Glutamatergic neuron (in vitro differentiated cells): ENCODE results near the gene BLTP2. TPM values are rescaled to one million over a fixed set of nuclear protein-coding genes. Genes with fewer than 3 reads are reported as not detected.

Experiments
- DNase-seq: peaks from one replicate; pipeline ENCODE4 v3.0.0; 2022
- H3K27ac Mint-ChIP-seq: one replicate; pipeline ENCODE4 v1.8.0; 2020; ENCODE audit warnings: mild to moderate bottlenecking, mixed read lengths, inconsistent platforms; ENCODE audit not compliant: unreplicated experiment
- H3K27me3 Mint-ChIP-seq: one replicate; pipeline ENCODE4 v1.8.0; 2020; ENCODE audit warnings: mild to moderate bottlenecking, moderate library complexity, mixed read lengths, inconsistent platforms; ENCODE audit not compliant: unreplicated experiment
- H3K36me3 Mint-ChIP-seq: one replicate; pipeline ENCODE4 v1.8.0; 2020; ENCODE audit warnings: mild to moderate bottlenecking, mixed read lengths, inconsistent platforms; ENCODE audit not compliant: unreplicated experiment
- H3K4me1 Mint-ChIP-seq: one replicate; pipeline ENCODE4 v1.8.0; 2020; ENCODE audit warnings: mild to moderate bottlenecking, low read depth, mixed read lengths, inconsistent platforms; ENCODE audit not compliant: unreplicated experiment
- H3K4me3 Mint-ChIP-seq: one replicate; pipeline ENCODE4 v1.8.0; 2020; ENCODE audit warnings: mild to moderate bottlenecking, mixed read lengths, inconsistent platforms; ENCODE audit not compliant: unreplicated experiment
- H3K9me3 Mint-ChIP-seq: one replicate; pipeline ENCODE4 v1.8.0; 2020; ENCODE audit warnings: mild to moderate bottlenecking, moderate library complexity, mixed read lengths, inconsistent platforms; ENCODE audit not compliant: unreplicated experiment
- CTCF ChIP-seq: fragments of 200-600 bp; sonication (generic); IDR thresholded peaks from one replicate; pipeline ENCODE4 v1.5.0; 2021; ENCODE audit not compliant: partially characterized antibody, unreplicated experiment
- total RNA-seq: library from RNA; stranded (reverse); fragmentation: NEBNext Ultra II Directional; extraction: Animal tissue kit (Norgen Biotek cat#: 25700); gene quantifications from one replicate; pipeline ENCODE4 v1.2.1, GENCODE V29; 2021; ENCODE audit not compliant: unreplicated experiment

Gene BLTP2
- total RNA-seq, 1 donor from 2014 or later = 181 TPM

- no peak overlapping the region for H3K4me3 Mint-ChIP-seq
- no peaks in the 10 kb centered on the region for H3K9me3 Mint-ChIP-seq
- DNase-seq = no peak
- no peaks in the 10 kb centered on the region for H3K4me1 Mint-ChIP-seq
- no peak overlapping the region for H3K27ac Mint-ChIP-seq
- no peak for TF ChIP-seq CTCF
- no peaks in the 10 kb centered on the region for H3K36me3 Mint-ChIP-seq
- peaks cover 3% of the 10 kb centered on the region for H3K27me3 Mint-ChIP-seq
Measured at GRCh38 chr17:28635506-28635905, 9.5 kb downstream of the BLTP2 start.

GRCh38 chr17:28634206-28634865, 10.6 kb downstream of the BLTP2 start:
- no peak for DNase-seq
- TF ChIP-seq CTCF = no peak
- peaks cover 2% of the 10 kb centered on the region for H3K27me3 Mint-ChIP-seq
- H3K36me3 Mint-ChIP-seq = no peaks in the 10 kb centered on the region
- H3K27ac Mint-ChIP-seq = no peak overlapping the region
- no peaks in the 10 kb centered on the region for H3K9me3 Mint-ChIP-seq
- H3K4me3 Mint-ChIP-seq = no peak overlapping the region
- H3K4me1 Mint-ChIP-seq = no peaks in the 10 kb centered on the region

- no peaks in the 10 kb centered on the region for H3K9me3 Mint-ChIP-seq
- no peaks in the 10 kb centered on the region for H3K27me3 Mint-ChIP-seq
- no peak overlapping the region for H3K4me3 Mint-ChIP-seq
- TF ChIP-seq CTCF = no peak
- no peaks in the 10 kb centered on the region for H3K4me1 Mint-ChIP-seq
- no peak overlapping the region for H3K27ac Mint-ChIP-seq
- H3K36me3 Mint-ChIP-seq = peaks cover 5% of the 10 kb centered on the region
- DNase-seq = no peak
Measured at GRCh38 chr17:28626818-28627217, 18.1 kb downstream of the BLTP2 start.

GRCh38 chr17:28624148-28624547, 20.8 kb downstream of the BLTP2 start:
- Mint-ChIP-seq H3K4me1 (no peaks in the 10 kb centered on the region), H3K27ac (no peak overlapping the region), H3K9me3 (no peaks in the 10 kb centered on the region), H3K4me3 (no peak overlapping the region), H3K27me3 (no peaks in the 10 kb centered on the region), H3K36me3 (peaks cover 5% of the 10 kb centered on the region)
- TF ChIP-seq CTCF = no peak
- DNase-seq = no peak

GRCh38 chr17:28623696-28624095, 21.3 kb downstream of the BLTP2 start:
- DNase-seq = no peak
- H3K36me3 Mint-ChIP-seq = peaks cover 5% of the 10 kb centered on the region
- no peak for TF ChIP-seq CTCF
- no peaks in the 10 kb centered on the region for H3K4me1 Mint-ChIP-seq
- H3K9me3 Mint-ChIP-seq = no peaks in the 10 kb centered on the region
- H3K27ac Mint-ChIP-seq = no peak overlapping the region
- H3K4me3 Mint-ChIP-seq = no peak overlapping the region
- H3K27me3 Mint-ChIP-seq = no peaks in the 10 kb centered on the region
